Activated CD4-positive, alpha-beta T cell treated with anti-CD3 and anti-CD28 coated beads for 36 hours (primary cell): Measurements from ENCODE around the gene SCARF1. TPM values are rescaled to one million over a fixed set of nuclear protein-coding genes. Genes with fewer than 3 reads are reported as not detected.
"Not testable (repeated sequence)": the region's sequence is repeated elsewhere in the genome, so short reads cannot be mapped to it uniquely, and the experiment has no call there.

Experiments
- ATAC-seq: fragments of 200-7000 bp; cut with Tn5 transposase; one replicate; pipeline ENCODE4 v1.10.0; 2021; ENCODE audit warnings: mild to moderate bottlenecking, moderate library complexity
- CTCF ChIA-PET: fragments of 350-600 bp; sonication (Branson Sonifier 250); formaldehyde crosslinking; loops from one replicate; lab custom pipeline; 2021; ENCODE audit warnings: antibody characterized with exemption; lab: Charles Lee
- POLR2A ChIA-PET: fragments of 350-600 bp; sonication (Branson Sonifier 250); formaldehyde crosslinking; loops from one replicate; lab custom pipeline; 2021; ENCODE audit warnings: antibody characterized with exemption, inconsistent platforms; lab: Charles Lee
- DNase-seq: peaks from one replicate; pipeline ENCODE4 v3.0.0-alpha.2; 2020
- H3K27ac Mint-ChIP-seq: one replicate; pipeline ENCODE4 v1.8.0; 2021; ENCODE audit warnings: mixed read lengths
- H3K27me3 Mint-ChIP-seq: one replicate; pipeline ENCODE4 v1.8.0; 2021; ENCODE audit warnings: mixed read lengths
- H3K36me3 Mint-ChIP-seq: one replicate; pipeline ENCODE4 v1.8.0; 2021; ENCODE audit warnings: low read depth, mixed read lengths
- H3K4me1 Mint-ChIP-seq: one replicate; pipeline ENCODE4 v1.8.0; 2021; ENCODE audit warnings: mixed read lengths
- H3K4me3 Mint-ChIP-seq: one replicate; pipeline ENCODE4 v1.8.0; 2021; ENCODE audit warnings: mild to moderate bottlenecking, moderate library complexity, mixed read lengths
- H3K9me3 Mint-ChIP-seq: one replicate; pipeline ENCODE4 v1.8.0; 2021; ENCODE audit warnings: low read depth, mixed read lengths
- intact Hi-C, 2 experiments: fragments of 100-400 bp; cut with DNase I in 1 of 2; cut with micrococcal nuclease in 1 of 2; formaldehyde crosslinking; loops; one replicate each; pipeline versions ENCODE4 v1.14.2 to v1.15.1; 2022 to 2024; cut with DNase I, micrococcal nuclease
- total RNA-seq, 2 experiments: library from RNA; stranded (reverse); gene quantifications; one replicate each; pipeline ENCODE4 v1.2.3, GENCODE V29; 2021

SCARF1 gene
- total RNA-seq, 2 experiments from 2014 or later = 0.98 to 1.2 TPM

DNA sequence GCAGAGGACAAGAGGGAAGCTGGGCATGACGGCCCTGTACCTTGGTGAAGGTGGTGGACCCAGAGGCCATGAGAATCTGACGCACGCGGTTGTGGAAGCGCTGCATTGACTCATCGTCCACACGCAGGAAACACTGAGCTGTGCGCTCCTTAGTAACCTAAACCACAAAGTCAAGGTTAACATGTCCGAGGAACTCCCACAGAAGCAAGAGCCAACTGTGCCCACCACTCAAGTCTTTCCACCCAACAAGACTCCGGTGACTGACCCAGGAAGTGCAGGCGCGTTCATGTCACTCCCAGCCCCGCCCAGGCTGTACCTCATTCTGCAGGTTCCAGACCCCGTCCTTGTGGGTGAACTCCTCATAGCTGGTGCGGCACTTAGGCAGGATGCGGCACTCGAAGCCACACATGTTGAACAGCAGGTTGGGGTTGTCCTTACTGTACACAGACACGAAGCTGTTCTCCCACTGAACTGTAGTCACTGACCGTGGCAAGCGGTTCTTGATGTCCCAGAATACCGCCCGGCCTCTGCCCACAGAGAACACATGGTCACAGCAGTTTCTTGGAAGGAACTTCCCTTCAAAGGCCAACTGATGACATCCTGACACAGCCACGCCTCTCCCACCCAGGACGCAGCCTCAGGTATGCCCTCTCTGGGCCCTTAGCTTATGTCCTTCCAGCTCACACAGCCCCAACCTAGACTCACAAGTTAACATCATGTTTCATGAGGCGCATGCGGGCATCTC, 27.7 kb upstream of the SCARF1 start:
- intact Hi-C loops = no loop called here

DNA sequence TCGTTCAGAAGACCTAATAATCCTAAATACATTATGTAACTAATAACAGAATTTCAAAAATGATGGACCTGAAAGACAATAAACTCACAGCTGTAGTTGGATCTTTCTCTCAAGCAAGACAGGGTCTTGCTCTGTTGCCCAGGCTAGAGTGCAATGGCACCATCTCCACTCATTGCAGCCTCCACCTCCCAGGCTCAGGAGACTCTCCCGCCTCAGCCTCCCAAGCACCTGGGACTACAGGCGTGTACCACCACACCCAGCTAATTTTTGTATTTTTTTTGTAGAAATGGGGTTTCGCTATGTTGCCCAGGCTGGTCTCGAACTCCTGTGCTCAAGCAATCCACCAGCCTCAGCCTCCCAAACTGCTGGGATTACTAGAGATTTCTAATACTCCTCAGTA, 18.4 kb upstream of the SCARF1 start:
- H3K36me3 Mint-ChIP-seq = peaks cover 60% of the 10 kb centered on the region
- POLR2A ChIA-PET, DNase-seq, intact Hi-C loops, H3K4me3 Mint-ChIP-seq, ATAC-seq, H3K27me3 Mint-ChIP-seq, H3K4me1 Mint-ChIP-seq, CTCF ChIA-PET, H3K9me3 Mint-ChIP-seq: not testable (repeated sequence)
- peak overlapping the region; percentile 47 for H3K27ac Mint-ChIP-seq

More for the DNA sequence above, 27.7 kb upstream of the SCARF1 start:
- ChIA-PET CTCF (interaction anchor here (0.6 to 0.8 kb wide), 2 partner anchors 9 to 44 kb away, joined by 3 read pairs; no protein-coding TSS in a partner anchor), POLR2A (no interaction called here)
- H3K27ac Mint-ChIP-seq = peak overlapping the region; percentile 70
- DNase-seq (peak; percentile 34), ATAC-seq (peak; percentile 62)
- H3K4me1 Mint-ChIP-seq = peaks cover 11% of the 10 kb centered on the region
- no peak overlapping the region for H3K4me3 Mint-ChIP-seq
- H3K9me3 Mint-ChIP-seq = no peaks in the 10 kb centered on the region
- peaks cover 79% of the 10 kb centered on the region for H3K36me3 Mint-ChIP-seq
- H3K27me3 Mint-ChIP-seq = no peaks in the 10 kb centered on the region

DNA sequence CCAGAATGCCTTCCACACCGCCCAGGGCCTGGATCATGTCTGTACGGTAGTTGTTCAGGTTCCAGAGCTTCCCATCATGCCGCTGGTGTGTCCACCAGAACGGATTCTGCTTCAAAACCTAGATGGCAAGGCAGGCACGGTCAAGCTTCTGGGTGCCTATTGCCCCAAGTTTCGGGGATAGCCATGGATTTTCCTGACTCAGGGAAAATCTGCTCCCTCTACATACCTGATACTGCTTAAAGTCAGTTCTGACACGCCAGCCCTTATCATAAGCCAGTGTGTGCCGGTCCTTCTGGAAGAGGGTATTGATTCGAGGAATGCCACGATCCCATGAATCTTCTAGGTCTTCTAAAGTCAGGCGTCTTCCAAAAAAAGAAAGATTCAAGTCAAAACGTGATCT, 15.5 kb upstream of the SCARF1 start:
- DNase-seq (no peak), ATAC-seq (no peak)
- ChIA-PET POLR2A (no interaction called here), CTCF (interaction anchor here (0.9 to 2.0 kb wide), 2 partner anchors 9 to 11 kb away, joined by 5 to 12 read pairs; partner anchors contain the start of gene RILP)
- H3K36me3 Mint-ChIP-seq = peaks cover 65% of the 10 kb centered on the region
- H3K4me3 Mint-ChIP-seq = no peak overlapping the region
- no peaks in the 10 kb centered on the region for H3K9me3 Mint-ChIP-seq
- no peaks in the 10 kb centered on the region for H3K27me3 Mint-ChIP-seq
- H3K4me1 Mint-ChIP-seq = no peaks in the 10 kb centered on the region
- intact Hi-C loops = no loop called here
- no peak overlapping the region for H3K27ac Mint-ChIP-seq

DNA sequence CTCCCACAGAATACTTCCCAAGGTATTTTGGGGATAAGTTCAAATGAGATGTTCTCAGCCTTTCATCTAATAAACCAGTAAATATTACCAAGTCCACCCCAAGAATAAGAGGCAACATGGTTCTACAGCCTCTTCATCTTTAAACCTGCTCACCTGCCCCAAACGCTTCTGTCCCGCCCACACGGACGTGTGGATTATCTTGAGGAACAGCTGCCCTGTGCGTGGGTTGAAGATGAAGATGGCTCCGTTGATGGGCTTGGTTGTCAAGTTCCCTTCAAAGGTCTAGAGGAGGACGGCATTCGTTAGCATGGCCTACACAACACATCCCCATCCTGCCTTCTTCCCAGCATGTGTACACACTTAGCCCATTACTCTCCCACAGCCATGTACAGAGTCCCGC, 12.6 kb upstream of the SCARF1 start:
- no peaks in the 10 kb centered on the region for H3K4me1 Mint-ChIP-seq
- peaks cover 82% of the 10 kb centered on the region for H3K36me3 Mint-ChIP-seq
- H3K27me3 Mint-ChIP-seq = no peaks in the 10 kb centered on the region

DNA sequence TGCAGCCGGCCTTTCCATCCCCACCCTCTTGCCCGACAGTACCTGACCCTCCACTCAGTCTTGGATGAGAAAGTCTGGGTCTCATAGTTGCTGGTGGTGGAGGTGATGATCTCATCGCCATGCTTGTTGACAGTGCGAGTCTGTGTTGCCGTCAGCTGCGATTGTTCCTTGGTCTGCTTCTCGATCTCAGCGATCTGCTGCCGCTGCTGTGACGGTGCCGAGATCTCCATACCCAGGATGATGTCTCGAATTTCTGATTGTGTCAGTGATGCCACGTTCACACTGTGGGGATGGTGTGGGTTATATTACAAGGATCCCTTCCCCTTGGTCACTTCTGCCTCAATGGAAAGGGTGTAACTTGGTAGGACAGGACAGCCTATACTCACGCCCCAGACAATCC, 8.2 kb upstream of the SCARF1 start:
- H3K36me3 Mint-ChIP-seq = peaks cover 62% of the 10 kb centered on the region
- intact Hi-C loops = no loop called here
- no peak overlapping the region for H3K27ac Mint-ChIP-seq
- H3K4me1 Mint-ChIP-seq = peaks cover 9% of the 10 kb centered on the region
- ChIA-PET CTCF (interaction anchor here (1.3 kb wide), 1 partner anchor 15 kb away, joined by 3 read pairs; no protein-coding TSS in a partner anchor), POLR2A (no interaction called here)
- DNase-seq (no peak), ATAC-seq (no peak)
- no peaks in the 10 kb centered on the region for H3K27me3 Mint-ChIP-seq
- no peaks in the 10 kb centered on the region for H3K9me3 Mint-ChIP-seq
- no peak overlapping the region for H3K4me3 Mint-ChIP-seq

More for the DNA sequence above, 12.6 kb upstream of the SCARF1 start:
- Mint-ChIP-seq H3K9me3 (no peaks in the 10 kb centered on the region), H3K27ac (no peak overlapping the region), H3K4me3 (no peak overlapping the region)
- POLR2A ChIA-PET = no interaction called here
- ATAC-seq (no peak), DNase-seq (no peak)
- CTCF ChIA-PET = interaction anchor here (0.6 to 1.8 kb wide), 3 partner anchors 9 to 65 kb away, joined by 3 to 12 read pairs (median 8); partner anchors contain the start of gene RILP
- intact Hi-C loops = no loop called here

DNA sequence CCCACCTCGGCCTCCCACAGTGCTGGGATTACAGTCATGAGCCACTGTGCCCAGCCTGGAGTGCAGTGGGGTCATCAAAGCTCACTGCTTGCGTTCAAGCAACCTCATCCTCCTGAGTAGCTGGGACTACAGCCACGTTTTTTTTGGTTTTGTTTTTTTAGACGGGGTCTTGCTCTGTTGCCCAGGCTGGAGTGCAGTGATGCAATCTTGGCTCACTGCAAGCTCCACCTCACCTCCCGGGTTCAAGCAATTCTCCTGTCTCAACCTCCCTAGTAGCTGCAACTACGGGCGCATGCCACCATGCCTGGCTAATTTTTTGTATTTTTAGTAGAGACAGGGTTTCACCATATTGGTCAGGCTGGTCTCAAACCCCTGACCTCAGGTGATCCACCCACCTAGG, 7.3 kb upstream of the SCARF1 start:
- POLR2A ChIA-PET, H3K27ac Mint-ChIP-seq, DNase-seq, H3K9me3 Mint-ChIP-seq, ATAC-seq, intact Hi-C loops, H3K27me3 Mint-ChIP-seq, H3K4me3 Mint-ChIP-seq: not testable (repeated sequence)
- CTCF ChIA-PET = interaction anchor here (0.6 to 1.3 kb wide), 2 partner anchors 9 to 16 kb away, joined by 3 read pairs; no protein-coding TSS in a partner anchor
- peaks cover 52% of the 10 kb centered on the region for H3K36me3 Mint-ChIP-seq
- H3K4me1 Mint-ChIP-seq = peaks cover 12% of the 10 kb centered on the region

DNA sequence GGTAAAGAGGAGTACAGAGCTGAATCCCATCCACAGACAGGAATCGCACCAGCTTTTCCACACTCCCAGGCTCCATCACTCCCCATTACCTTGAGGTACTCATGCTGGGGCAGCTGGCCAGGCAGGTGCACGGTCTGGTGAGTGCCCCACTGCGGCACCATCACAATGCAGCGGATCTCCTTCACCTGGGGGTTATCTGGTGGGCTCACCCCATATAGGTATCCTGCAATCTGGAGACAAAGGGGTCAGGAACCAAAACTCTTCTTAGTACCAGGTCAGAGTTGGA, 6.0 kb upstream of the SCARF1 start:
- no peak for DNase-seq
- CTCF ChIA-PET = interaction anchor here (0.5 to 1.7 kb wide), 7 partner anchors 9 to 418 kb away, joined by 3 to 5 read pairs (median 4); no protein-coding TSS in a partner anchor
- H3K27ac Mint-ChIP-seq = no peak overlapping the region
- POLR2A ChIA-PET = interaction anchor here (0.5 to 1.1 kb wide), 2 partner anchors 18 to 281 kb away, joined by 3 to 4 read pairs; no protein-coding TSS in a partner anchor
- no peaks in the 10 kb centered on the region for H3K27me3 Mint-ChIP-seq
- H3K9me3 Mint-ChIP-seq = no peaks in the 10 kb centered on the region
- no peak for ATAC-seq
- H3K4me1 Mint-ChIP-seq = peaks cover 12% of the 10 kb centered on the region
- no peak overlapping the region for H3K4me3 Mint-ChIP-seq
- H3K36me3 Mint-ChIP-seq = peaks cover 45% of the 10 kb centered on the region
- intact Hi-C loops = no loop called here

DNA sequence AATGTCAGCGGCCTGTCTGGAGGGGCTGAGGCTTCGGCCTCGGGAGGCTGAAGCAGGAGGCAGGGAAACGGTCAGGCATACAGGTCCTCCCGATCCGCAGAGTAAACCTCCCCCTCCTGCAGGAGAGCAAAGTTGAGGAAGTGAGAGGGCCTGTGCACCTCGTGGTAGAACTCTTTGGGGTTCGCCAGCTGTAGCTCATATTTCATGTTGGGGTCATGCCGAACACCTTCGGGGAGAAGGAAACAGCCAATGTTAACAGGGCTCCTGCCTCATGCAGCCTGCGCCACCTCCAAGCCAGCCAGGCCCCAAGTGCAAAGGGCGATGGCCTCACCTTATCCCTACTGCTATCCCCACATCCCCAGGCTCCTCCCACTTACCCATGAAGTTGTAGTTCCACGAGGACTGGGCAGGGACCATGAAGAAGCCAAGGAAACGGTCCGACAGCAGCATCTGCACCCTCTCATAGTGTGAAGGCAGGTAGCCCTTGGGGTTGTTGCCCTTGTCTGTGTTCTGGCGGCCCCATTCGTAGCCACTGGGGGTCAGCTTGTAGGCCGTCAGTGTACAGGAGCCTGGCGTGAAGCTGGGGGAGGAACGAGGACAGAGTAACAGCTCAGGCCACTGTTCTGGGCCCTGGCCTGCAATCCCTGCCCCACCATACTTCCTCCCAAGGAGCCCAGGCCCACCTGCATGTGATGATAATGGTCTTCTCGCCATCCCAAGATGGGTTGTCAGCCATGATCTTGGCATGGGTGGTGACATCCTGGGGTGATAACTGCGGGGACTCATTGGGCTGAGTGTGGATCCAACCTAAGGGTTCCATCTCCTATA, 5.4 kb upstream of the SCARF1 start:
- DNase-seq (no peak), ATAC-seq (no peak)
- ChIA-PET POLR2A (interaction anchor here (0.9 to 1.1 kb wide), 2 partner anchors 18 kb away, joined by 3 to 4 read pairs; no protein-coding TSS in a partner anchor), CTCF (interaction anchor here (0.5 to 1.7 kb wide), 7 partner anchors 9 to 419 kb away, joined by 3 to 5 read pairs (median 3); no protein-coding TSS in a partner anchor)
- Mint-ChIP-seq H3K27me3 (no peaks in the 10 kb centered on the region), H3K4me1 (peaks cover 12% of the 10 kb centered on the region), H3K36me3 (peaks cover 39% of the 10 kb centered on the region), H3K27ac (no peak overlapping the region), H3K9me3 (no peaks in the 10 kb centered on the region), H3K4me3 (no peak overlapping the region)
- intact Hi-C loops = no loop called here

DNA sequence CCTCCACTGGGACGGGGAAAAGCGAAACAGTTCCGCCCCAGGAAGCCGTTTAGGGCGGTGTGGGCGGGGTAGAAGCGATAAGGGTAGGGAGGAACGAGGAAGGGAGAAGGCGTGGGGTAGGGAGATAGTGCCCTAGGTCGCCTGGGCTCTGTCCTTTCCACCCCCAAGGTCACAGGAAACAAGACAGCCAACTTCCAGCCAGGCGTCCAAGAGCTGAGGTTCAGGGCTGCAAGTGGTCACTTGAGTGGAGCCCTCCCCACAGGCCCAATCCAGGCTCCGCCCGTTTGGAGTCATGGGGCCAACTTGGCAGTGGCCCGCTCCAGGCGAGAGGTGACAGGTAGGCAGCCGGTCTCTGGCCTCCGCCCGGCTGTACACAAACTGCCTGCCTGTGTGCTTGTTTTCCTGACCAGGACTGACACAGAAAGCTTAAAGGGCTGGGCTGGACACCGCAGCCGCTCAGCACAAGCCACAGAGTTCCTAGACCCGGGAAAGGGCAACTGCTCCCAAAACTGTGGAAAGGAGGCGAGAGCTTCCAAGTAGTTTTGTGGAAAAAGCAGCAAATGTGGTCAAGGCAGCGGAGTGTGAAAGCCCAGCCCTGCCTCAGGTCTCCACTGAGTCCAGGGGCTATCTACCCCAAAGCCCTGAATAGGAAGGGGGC, 4.4 kb upstream of the SCARF1 start, which contains the start of gene RILP:
Gene RILP, minus strand, starts transcription at position 23 of the 658 bp plus-strand sequence. CDS start 62 bp downstream, outside the sequence.
- intact Hi-C loops = loop anchor here (1.0 to 5.0 kb wide), 18 partner anchors 22 to 862 kb away; partner anchors contain the start of genes PRPF8 (in 2 of the 2), CRK (in 1 of the 2), DPH1 (in 1 of the 2) and INPP5K (in 1 of the 2)
- peak within 1 kb of the TSS; percentile 43 for H3K27ac Mint-ChIP-seq
- peak within 1 kb of the TSS; percentile 43 for H3K4me3 Mint-ChIP-seq
- DNase-seq (no peak), ATAC-seq (peak; percentile 5)
- peaks cover 34% of the 10 kb centered on the region for H3K36me3 Mint-ChIP-seq
- H3K9me3 Mint-ChIP-seq = no peaks in the 10 kb centered on the region
- ChIA-PET CTCF (interaction anchor here (0.6 to 2.6 kb wide), 21 partner anchors 9 to 376 kb away, joined by 3 to 14 read pairs (median 4); partner anchors contain the start of gene RTN4RL1), POLR2A (interaction anchor here (0.9 to 1.4 kb wide), 5 partner anchors 12 to 67 kb away, joined by 3 to 6 read pairs (median 4); no protein-coding TSS in a partner anchor)
- peaks cover 17% of the 10 kb centered on the region for H3K4me1 Mint-ChIP-seq
- H3K27me3 Mint-ChIP-seq = no peaks in the 10 kb centered on the region
